Thyroid gland (tissue), 4 donors: Measurements from ENCODE around the gene COL16A1.

ENCODE experiments used
- CTCF ChIP-seq, 6 experiments: fragments of 200-600 bp in 3 of 6; fragments of 450-650 bp in 3 of 6; sonication (generic) in 3 of 6; IDR thresholded peaks; one replicate each; pipeline ENCODE4 v1.5.1; 2016 to 2019; ENCODE audit warnings: antibody characterized with exemption in 6 of 6, mild to moderate bottlenecking in 2 of 6, inconsistent platforms in 1 of 6, moderate library complexity in 1 of 6
- POLR2A ChIP-seq, 2 donors: fragments of 450-650 bp; IDR thresholded peaks; one replicate each; pipeline ENCODE4 v1.6.1; 2017; ENCODE audit warnings: antibody characterized with exemption in 2 of 2, mild to moderate bottlenecking in 2 of 2, moderate library complexity in 1 of 2

GRCh38 chr1:31647106-31647505, 56.7 kb downstream of the COL16A1 start:
- no peak for TF ChIP-seq CTCF (IDR thresholded peaks at IDR 0.05)
- TF ChIP-seq POLR2A (IDR thresholded peaks at IDR 0.05) = no peak
